NK-92 (cell line): ENCODE results near the gene MC5R.

Experiments used
- DNase-seq: peaks from one replicate; lab custom pipeline; 2025; ENCODE audit not compliant: unreplicated experiment; lab: John Stamatoyannopoulos, UW

The MC5R gene

DNA sequence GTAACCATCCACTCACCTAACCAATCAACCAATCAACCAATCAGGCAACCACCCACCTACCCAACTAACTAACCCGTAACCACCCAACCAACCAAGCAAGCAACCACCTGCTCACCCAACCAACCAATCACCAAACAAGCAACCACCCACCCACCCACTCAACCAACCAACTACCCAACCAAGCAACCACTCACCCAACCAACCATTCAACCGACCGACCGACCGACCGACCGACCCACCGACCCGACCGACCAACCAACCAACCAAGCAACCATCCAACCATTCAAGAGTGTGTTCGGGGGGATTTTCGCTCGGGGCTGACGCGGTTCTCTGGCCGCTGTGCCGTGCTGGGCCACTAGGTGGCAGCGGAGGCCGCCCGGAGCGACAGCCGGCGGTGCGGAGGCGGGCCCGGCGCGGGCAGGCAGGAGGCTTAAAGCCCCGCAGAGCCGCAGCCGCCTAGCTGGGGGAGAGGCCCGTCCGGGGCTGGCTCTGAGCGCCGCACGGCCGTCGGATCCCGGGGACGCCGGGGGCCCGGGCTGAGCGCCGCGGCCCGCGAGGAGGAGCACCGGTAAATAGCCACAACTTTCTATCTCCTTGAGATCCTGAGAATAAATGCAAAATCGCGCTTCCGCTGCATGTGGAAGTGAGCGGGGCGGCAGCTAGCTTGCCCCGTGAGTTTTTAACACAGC lies at the start of gene MC5R:
Gene MC5R, plus strand, starts transcription at position 443 of the 689 bp plus-strand sequence. CDS start 1,617 bp downstream, outside the sequence.
- no peak for DNase-seq

GRCh38 chr18:13775058-13775457 lies 48.9 kb upstream of the MC5R start:
- no peak for DNase-seq

DNA sequence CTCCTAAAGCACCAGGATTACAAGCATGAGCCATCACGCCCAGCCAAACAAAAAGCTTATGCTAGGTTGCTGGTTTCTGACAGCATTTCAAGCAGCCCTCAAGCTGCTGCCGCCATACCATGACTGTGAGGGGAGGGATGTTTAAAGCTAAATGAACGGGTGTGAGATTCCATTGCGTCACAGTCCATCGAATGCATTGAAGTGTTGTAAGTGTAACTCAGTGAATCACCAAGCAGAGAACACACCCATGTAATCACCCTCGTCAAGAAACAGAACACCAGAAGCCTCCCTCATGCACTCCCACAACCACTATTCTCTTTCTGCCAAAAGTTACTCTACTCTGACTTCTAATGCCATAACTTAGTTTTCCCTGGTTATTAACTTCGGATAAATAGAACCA lies 32.8 kb upstream of the MC5R start:
- no peak for DNase-seq

GRCh38 chr18:13793819-13794218 lies 30.1 kb upstream of the MC5R start:
- DNase-seq, result no peak

GRCh38 chr18:13796515-13796914 lies 27.4 kb upstream of the MC5R start:
- DNase-seq, result no peak

DNA sequence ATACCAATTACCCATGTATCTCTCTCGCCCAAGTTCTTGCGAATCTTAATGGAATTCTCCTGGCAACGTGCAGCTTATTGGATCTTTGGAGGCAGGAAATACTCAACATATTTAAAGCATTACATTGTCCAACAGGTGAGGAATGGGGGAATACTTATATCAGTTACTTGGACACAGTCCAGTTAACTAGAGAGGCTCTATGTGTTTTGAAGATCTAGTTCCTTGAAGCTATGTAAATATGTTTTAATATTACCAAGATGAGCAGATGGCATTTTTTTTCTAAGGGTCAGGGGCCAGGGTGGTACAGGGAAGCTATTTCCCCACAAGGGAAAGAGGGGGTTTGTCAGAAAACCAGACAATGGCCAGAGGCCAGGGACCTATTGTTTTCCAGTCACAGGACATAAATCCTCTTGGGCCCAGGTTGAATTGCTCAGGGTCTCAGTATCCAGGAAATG lies 26.8 kb upstream of the MC5R start:
- no peak for DNase-seq

- DNase-seq, result no peak
Measured at GRCh38 chr18:13799396-13799795, 24.6 kb upstream of the MC5R start.

DNA sequence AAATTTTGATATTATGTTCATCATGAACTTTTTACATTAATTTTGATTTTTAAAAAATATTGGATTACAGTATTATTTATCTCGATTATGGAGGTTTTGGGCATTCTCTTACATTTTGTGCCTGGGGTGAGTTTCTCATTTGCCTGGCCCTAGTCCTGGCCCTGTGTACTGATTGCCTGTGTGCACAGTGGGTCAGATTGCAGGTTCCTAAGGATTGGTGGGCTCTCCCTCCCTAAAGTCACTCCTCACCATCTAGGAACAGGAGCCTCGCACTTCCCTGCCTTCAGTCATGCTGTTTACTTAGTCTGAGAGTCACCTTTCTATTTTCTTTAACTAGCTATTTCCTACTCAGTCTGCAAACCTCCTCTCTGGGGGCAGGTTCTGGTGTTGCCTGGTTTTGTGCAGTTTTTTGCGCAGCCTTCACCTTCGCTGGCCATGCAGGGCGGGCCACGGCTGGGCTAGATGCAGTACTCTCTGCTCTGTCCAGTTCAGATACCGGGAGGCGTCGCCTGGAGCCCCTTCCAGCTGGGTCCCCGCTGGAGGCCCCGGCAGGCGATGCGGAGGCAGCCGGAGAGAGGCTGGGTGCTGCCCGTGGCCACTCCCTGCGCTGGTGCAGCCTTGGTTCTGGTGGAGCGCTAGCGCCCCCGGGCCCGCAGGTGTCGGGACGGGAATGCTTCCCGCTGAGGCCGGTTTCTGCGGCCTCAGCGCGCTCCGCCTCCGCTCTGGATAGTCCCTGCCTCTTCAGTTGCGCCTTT lies 23.3 kb upstream of the MC5R start:
- no peak for DNase-seq

- DNase-seq, result no peak
Measured at GRCh38 chr18:13801260-13801601, 22.7 kb upstream of the MC5R start.

DNA sequence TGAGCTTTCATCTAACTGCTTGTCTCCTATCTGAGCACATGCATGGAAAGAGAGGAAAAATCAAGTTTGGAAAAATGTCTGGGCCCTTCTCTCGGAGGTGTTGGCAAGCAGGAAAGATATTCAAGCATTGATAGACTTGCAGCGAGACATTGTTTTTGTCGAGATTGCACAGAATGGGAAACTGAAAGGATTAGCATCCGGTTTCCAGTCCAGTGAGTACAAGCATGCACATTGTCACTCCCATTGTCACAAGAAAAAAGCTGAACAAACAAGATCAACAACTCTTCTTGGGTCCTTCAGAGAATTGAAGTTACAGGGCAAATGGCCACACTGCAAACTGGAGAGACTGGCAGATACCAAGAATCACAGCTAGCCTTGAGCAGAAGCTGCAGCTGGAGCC lies 19.6 kb upstream of the MC5R start:
- no peak for DNase-seq

DNA sequence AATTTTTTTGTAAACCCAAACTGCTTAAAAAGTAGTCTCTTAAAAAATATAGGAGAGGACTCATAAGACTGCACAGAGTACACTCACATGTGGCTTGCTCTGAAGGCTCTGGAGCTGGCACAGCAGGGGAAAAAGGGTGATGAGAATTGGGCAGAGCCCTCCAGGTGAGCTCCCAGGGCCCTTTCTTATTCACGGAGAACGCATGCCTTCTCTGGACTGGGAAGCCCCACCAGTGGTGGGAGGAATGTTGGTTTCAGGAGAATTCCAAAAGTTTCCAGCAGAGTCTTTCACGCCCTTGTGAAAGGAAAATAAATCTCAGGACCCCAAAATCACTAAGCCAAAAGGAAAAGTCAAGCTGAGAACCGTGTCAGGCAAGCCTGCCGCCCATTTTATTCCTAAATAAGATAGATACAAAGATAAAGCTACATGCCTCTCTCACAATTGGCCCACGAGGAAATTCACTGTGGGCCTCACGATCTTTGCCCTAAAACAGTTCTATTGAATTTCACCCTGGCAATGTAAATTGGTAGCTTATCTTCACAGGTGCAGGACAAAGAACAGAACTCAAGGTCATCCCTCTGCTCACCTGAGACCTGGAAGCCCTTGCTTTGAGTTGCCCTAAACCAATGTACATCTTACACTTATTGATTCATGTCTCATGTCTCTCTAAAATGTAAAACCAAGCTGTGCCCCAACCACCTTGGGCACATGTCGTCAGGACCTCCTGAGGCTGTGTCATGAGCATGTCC lies 15.5 kb upstream of the MC5R start:
- no peak for DNase-seq

GRCh38 chr18:13809043-13809430 lies 14.9 kb upstream of the MC5R start:
- no peak for DNase-seq

DNA sequence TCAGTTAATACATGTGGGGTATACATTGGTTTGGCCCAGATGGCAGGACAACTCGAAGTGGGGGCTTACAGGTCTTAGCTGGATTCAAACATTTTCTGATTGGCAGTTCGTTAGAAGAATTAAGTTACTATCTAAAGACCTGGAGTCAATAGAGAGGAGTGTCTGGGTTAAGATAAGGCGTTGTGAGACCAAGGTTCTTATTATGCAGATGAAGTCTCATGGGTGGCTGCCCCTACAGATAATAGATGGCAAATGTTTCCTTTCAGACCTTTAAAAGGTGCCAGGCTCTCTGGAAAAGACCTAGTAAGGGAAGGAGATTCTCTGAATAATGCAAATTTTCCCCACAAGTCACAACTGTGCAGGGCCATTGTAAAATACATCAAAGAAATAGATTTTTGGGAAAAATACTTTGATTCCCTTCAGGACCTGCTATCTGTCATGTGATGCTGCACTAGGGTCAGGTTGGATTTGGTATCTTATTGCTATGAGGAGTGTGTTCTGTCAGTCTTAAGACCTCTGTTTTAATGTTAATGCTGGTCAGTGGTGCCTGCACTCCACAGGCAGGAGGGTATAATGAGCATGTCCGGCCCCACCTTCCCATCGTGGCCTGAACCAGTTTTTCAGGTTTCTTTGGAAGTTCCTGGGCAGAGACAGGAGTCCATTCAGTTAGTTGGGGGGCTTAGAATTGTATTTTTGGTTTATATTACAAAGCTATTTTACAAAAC lies 14.3 kb upstream of the MC5R start:
- no peak for DNase-seq

DNA sequence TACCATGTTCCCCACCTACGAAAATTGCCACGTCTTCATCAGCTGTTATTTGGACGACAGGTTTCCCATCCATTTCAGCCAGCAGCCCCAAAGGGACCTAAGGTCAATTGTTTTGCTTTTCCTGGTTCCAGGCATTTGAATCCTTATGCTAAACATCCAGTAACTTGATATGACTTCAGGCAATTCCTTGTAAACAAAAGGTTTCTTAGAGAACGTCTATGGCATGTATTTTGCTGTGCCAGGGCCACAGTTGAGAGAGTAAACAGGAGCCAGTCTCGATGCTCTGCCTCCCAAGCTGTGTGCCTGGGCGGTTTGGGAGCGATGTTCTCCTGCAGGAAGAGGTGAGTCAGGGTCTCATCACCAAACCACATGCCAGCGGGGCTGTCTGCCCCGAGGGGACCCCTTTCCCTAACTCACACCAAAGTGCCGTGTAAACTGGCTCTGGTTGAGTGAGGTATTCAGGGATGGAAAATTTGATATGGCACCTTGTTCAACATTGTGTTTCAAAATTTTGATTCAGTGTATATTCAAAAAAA lies 12.9 kb upstream of the MC5R start:
- DNase-seq, result no peak

DNA sequence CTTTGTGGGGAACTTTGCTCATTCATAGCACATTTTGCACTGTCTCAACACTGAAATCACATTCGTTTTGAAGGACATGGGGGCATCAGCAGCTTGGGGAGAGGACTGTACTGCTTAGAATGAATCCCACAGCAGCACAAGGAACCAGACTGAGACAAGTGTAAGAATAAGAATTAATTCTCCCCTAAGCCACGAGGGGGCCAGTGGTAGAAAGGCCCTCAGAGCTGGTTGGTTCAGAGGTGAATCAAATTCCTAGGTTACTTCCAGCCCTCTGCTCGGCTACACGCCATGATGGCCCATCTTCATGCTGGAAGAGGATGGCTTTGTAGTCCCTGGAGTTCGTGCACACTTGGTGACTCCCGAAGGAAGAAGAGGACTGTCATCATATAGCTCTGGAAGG lies 12.0 kb upstream of the MC5R start:
- no peak for DNase-seq

DNA sequence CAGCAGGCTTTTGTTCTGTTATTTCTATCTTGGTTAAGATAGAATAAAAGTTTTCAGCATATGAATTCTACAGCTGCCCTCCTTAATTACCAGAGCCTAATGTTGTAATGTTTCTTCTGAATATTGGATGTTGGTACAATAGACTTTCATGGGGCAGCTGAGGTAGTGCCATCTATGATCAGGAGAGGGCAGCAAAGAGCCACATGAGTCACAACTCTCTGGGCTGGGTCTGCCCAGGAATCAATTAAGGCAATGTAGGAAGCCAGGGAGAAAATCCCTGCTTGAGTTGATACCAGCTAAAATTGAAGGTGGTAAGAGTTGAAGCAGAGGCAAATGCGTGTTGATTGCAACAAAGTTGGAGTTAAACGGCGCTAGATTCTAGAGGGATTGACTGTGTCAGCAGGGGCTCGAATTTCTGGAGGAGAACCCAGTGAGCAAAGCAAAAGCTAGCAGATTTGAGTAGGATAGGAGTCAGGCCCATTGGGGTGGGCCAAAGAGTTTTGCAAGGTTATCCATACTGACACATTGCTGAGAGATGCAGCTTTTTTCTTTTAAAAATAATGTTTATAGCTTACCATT lies 10.6 kb upstream of the MC5R start:
- DNase-seq, result no peak

- no peak for DNase-seq
Measured at GRCh38 chr18:13826209-13826608, 2.3 kb downstream of the MC5R start.

DNA sequence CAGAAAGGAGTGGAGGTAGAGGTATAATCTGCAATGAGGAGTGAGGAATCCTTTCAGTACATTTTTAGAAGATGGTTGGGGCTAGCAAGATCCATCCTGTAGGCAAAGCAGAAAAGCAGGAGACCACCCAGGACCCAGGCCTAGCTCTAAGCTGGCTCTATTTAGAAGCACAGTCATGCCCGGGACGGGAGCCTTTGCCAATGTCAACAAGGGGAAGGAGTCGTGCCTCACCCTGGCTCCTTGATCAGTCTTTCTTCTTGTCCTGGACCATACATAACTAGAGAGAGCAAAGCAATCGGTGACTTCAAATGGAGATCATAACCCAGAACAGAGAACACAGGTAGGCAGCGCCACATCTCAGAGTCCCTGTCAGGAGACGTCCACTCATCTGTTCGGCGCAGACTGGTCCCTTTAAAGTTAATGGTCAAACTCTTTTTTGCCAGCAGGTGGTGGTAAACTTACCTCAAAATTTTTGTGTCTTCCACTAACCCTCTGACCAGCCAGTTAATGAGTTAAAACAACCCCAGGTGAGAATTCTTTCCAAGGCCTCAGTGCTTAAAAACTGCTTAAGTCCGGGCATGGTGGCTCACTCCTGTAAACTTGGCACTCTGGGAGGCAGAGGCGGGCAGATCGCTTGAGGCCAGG lies 8.0 kb downstream of the MC5R start:
- DNase-seq, result no peak

GRCh38 chr18:13834496-13835015 lies 10.6 kb downstream of the MC5R start:
- no peak for DNase-seq

GRCh38 chr18:13835202-13835601 lies 11.3 kb downstream of the MC5R start:
- no peak for DNase-seq
